IMR-90 (cell line): ENCODE measurements around the gene TMEM97. TPM values are rescaled to one million over a fixed set of nuclear protein-coding genes. Genes with fewer than 3 reads are reported as not detected.

Experiments used
- ATAC-seq: fragments of 200-7000 bp; cut with Tn5 transposase; 2 replicates; pipeline ENCODE4 v1.9.1; 2020; ENCODE audit warnings: low read depth, mild to moderate bottlenecking, moderate library complexity
- BruUV-seq: library from RNA; stranded (reverse); fragments of 400-500 nt; replicated peaks from 2 replicates; lab custom pipeline; 2021; lab: Mats Ljungman, UMichigan
- CTCF ChIA-PET: fragments of 300-600 bp; formaldehyde crosslinking; extraction: SDS; loops from one replicate; lab custom pipeline; 2021; ENCODE audit warnings: antibody characterized with exemption; lab: Yijun Ruan, JAX
- POLR2A ChIA-PET: fragments of 300-600 bp; sonication (Branson Sonifier 250); formaldehyde crosslinking; loops from one replicate; lab custom pipeline; 2022; ENCODE audit warnings: antibody characterized with exemption; ENCODE audit not compliant: unreplicated experiment; lab: Charles Lee
- DNase-seq: peaks from one replicate; pipeline ENCODE4 v3.0.0; 2013
- H2AFZ ChIP-seq: replicated peaks from 2 replicates; pipeline ENCODE3; 2013; ENCODE audit warnings: low read length, mild to moderate bottlenecking; ENCODE audit not compliant: poor library complexity
- H2AK5ac ChIP-seq: 2 replicates; pipeline ENCODE4 v1.6.1; 2013; ENCODE audit warnings: low read depth, low read length, inconsistent platforms
- H2AK9ac ChIP-seq: replicated peaks from 2 replicates; pipeline ENCODE3; 2013; ENCODE audit warnings: mild to moderate bottlenecking, low read depth, low read length, moderate library complexity; ENCODE audit not compliant: poor library complexity
- H2BK120ac ChIP-seq: 2 replicates; pipeline ENCODE4 v1.6.1; 2013; ENCODE audit warnings: low read depth, low read length, inconsistent platforms
- H2BK15ac ChIP-seq: 3 replicates; pipeline ENCODE4 v1.6.1; 2013; ENCODE audit warnings: low read depth, low read length, inconsistent platforms
- H2BK20ac ChIP-seq: 2 replicates; pipeline ENCODE4 v1.6.1; 2013; ENCODE audit warnings: low read depth, mild to moderate bottlenecking, inconsistent platforms, low read length, moderate library complexity
- H2BK5ac ChIP-seq: 2 replicates; pipeline ENCODE4 v1.6.1; 2013; ENCODE audit warnings: mild to moderate bottlenecking, low read depth, low read length, inconsistent platforms; ENCODE audit not compliant: poor library complexity, severe bottlenecking
- H3K14ac ChIP-seq: replicated peaks from 2 replicates; pipeline ENCODE4 v1.6.1; 2013; ENCODE audit warnings: low read depth, low read length, inconsistent platforms
- H3K18ac ChIP-seq: 2 replicates; pipeline ENCODE4 v1.6.1; 2013; ENCODE audit warnings: low read depth, low read length, control low read depth
- H3K23ac ChIP-seq: 2 replicates; pipeline ENCODE4 v1.6.1; 2013; ENCODE audit warnings: low read depth, low read length, inconsistent platforms
- H3K27ac ChIP-seq: 2 replicates; pipeline ENCODE4 v1.5.1; 2013; ENCODE audit warnings: mild to moderate bottlenecking, control low read depth, low read length; ENCODE audit not compliant: insufficient read depth
- H3K27me3 ChIP-seq: 2 replicates; pipeline ENCODE4 v1.6.1; 2013; ENCODE audit warnings: low read length; ENCODE audit not compliant: control insufficient read depth, insufficient read depth
- H3K36me3 ChIP-seq: 2 replicates; pipeline ENCODE4 v1.6.1; 2013; ENCODE audit warnings: low read length, mixed read lengths; ENCODE audit not compliant: control insufficient read depth, insufficient read depth
- H3K4ac ChIP-seq: 2 replicates; pipeline ENCODE4 v1.6.1; 2013; ENCODE audit warnings: low read depth, low read length, inconsistent platforms
- H3K4me1 ChIP-seq: 2 replicates; pipeline ENCODE4 v1.6.1; 2013; ENCODE audit warnings: low read length, mixed read lengths; ENCODE audit not compliant: control insufficient read depth, insufficient read depth
- H3K4me2 ChIP-seq: 2 replicates; pipeline ENCODE4 v1.6.1; 2013; ENCODE audit warnings: low read depth, mild to moderate bottlenecking, control low read depth, low read length, moderate library complexity
- H3K4me3 ChIP-seq: 2 replicates; pipeline ENCODE4 v1.5.1; 2013; ENCODE audit warnings: low read depth, mild to moderate bottlenecking, control low read depth, low read length, moderate library complexity; ENCODE audit not compliant: insufficient read depth
- H3K56ac ChIP-seq: 2 replicates; pipeline ENCODE4 v1.6.1; 2013; ENCODE audit warnings: low read length, inconsistent platforms; ENCODE audit not compliant: insufficient read depth; ENCODE audit errors: extremely low read depth
- H3K79me1 ChIP-seq, 2 experiments: 2 replicates each; pipeline ENCODE4 v1.6.1; 2013; ENCODE audit warnings: low read length in 2 of 2, inconsistent platforms in 1 of 2, low read depth in 1 of 2
- H3K9ac ChIP-seq: 2 replicates; pipeline ENCODE4 v1.6.1; 2013; ENCODE audit warnings: low read depth, low read length, control low read depth
- H3K9me1 ChIP-seq: 2 replicates; pipeline ENCODE4 v1.6.1; 2013; ENCODE audit warnings: low read length, inconsistent platforms; ENCODE audit not compliant: insufficient read depth
- H3K9me3 ChIP-seq: 2 replicates; pipeline ENCODE4 v1.6.1; 2013; ENCODE audit warnings: low read length; ENCODE audit not compliant: control insufficient read depth, insufficient read depth
- H4K20me1 ChIP-seq: 2 replicates; pipeline ENCODE4 v1.6.1; 2013; ENCODE audit warnings: low read length, inconsistent platforms; ENCODE audit not compliant: insufficient read depth
- H4K5ac ChIP-seq: 2 replicates; pipeline ENCODE4 v1.6.1; 2013; ENCODE audit warnings: mild to moderate bottlenecking, low read depth, low read length, control low read depth
- H4K8ac ChIP-seq, 2 experiments: 2 replicates each; pipeline ENCODE4 v1.6.1; 2013; ENCODE audit warnings: low read depth in 2 of 2, low read length in 2 of 2, control low read depth in 1 of 2, inconsistent platforms in 1 of 2
- H4K91ac ChIP-seq: 2 replicates; pipeline ENCODE4 v1.6.1; 2013; ENCODE audit warnings: low read depth, low read length, inconsistent platforms; ENCODE audit not compliant: insufficient read depth
- CEBPB ChIP-seq: IDR thresholded peaks from 2 replicates; pipeline ENCODE4 v1.6.1; 2012; ENCODE audit warnings: low read depth, low read length, improper control_type of control experiment
- CHD1 ChIP-seq: IDR thresholded peaks from 2 replicates; pipeline ENCODE4 v1.6.1; 2012; ENCODE audit warnings: low read depth, low read length, improper control_type of control experiment
- FOS ChIP-seq: fragments of 150-350 bp; IDR thresholded peaks from 2 replicates; pipeline ENCODE4 v1.6.1; 2016; ENCODE audit warnings: low read depth, low read length
- MXI1 ChIP-seq: IDR thresholded peaks from 2 replicates; pipeline ENCODE4 v1.6.1; 2012; ENCODE audit warnings: low read depth, mild to moderate bottlenecking, low read length, moderate library complexity, borderline replicate concordance
- NFE2L2 ChIP-seq: fragments of 150-350 bp; IDR thresholded peaks from 2 replicates; pipeline ENCODE4 v1.6.1; 2016; ENCODE audit warnings: low read depth, mild to moderate bottlenecking, low read length
- RAD21 ChIP-seq: IDR thresholded peaks from 2 replicates; pipeline ENCODE4 v1.6.1; 2012; ENCODE audit warnings: low read length, improper control_type of control experiment
- SMC3 ChIP-seq: fragments of 150-350 bp; IDR thresholded peaks from 2 replicates; pipeline ENCODE4 v1.6.1; 2016; ENCODE audit warnings: low read depth, mild to moderate bottlenecking, antibody characterized with exemption, low read length, moderate library complexity
- WGBS, 2 experiments: methylation state at CpG; one replicate each; pipeline versions ENCODE4 v1.1.5 to v1.1.7; 2013; ENCODE audit warnings: missing lambda C conversion rate in 2 of 2; ENCODE audit not compliant: insufficient read length in 1 of 2; ENCODE audit errors: extremely low coverage in 2 of 2; 5-methylcytosine and 5-hydroxymethylcytosine counted together
- dilution Hi-C: fragments of 300-500 bp; cut with HindIII; formaldehyde crosslinking; loops from one replicate; pipeline ENCODE4 v1.14.3; 2018; ENCODE audit warnings: low sequenced_read_pairs; ENCODE audit not compliant: unreplicated experiment
- in situ Hi-C: fragments of 300-500 bp; cut with MboI; formaldehyde crosslinking; loops from 3 replicates; pipeline ENCODE4 v1.14.3; 2019; ENCODE audit warnings: low sequenced_read_pairs, inconsistent platforms, mixed read lengths
- intact Hi-C: fragments of 100-400 bp; cut with micrococcal nuclease; formaldehyde crosslinking; loops from 2 replicates; pipeline ENCODE4 v1.10.0; 2022
- polyA plus RNA-seq, 3 experiments: library from polyadenylated mRNA; depleted of rRNA; stranded (reverse); fragments of >200 nt; gene quantifications; 2 replicates each; pipeline ENCODE4 v1.2.3, GENCODE V29; 2012; ENCODE audit warnings: low replicate concordance in 1 of 3
- total RNA-seq: library from RNA; depleted of rRNA; stranded (reverse); fragments of >200 nt; gene quantifications from 2 replicates; pipeline ENCODE4 v1.2.3, GENCODE V29; 2012
- TF ChIP-seq, protein P1 (sequence below): fragments of 150-350 bp; IDR thresholded peaks from 2 replicates; pipeline ENCODE4 v1.6.1; 2017; ENCODE audit warnings: mild to moderate bottlenecking, antibody characterized with exemption, low read length, low read depth
- TF ChIP-seq, protein P2 (sequence below): conservative IDR thresholded peaks from 2 replicates; pipeline ENCODE4 v1.5.1; 2012; ENCODE audit warnings: mild to moderate bottlenecking, low read depth, low read length, improper control_type of control experiment
- TF ChIP-seq, protein P3 (sequence below): fragments of 150-350 bp; IDR thresholded peaks from 2 replicates; pipeline ENCODE4 v1.6.1; 2016; ENCODE audit warnings: low read depth, mild to moderate bottlenecking, low read length, moderate library complexity, borderline replicate concordance

Gene TMEM97
- total and polyA plus RNA-seq, 2 of the 4 experiments (the other 2 are of a cell fraction) = 12.3 to 21.3 TPM

DNA sequence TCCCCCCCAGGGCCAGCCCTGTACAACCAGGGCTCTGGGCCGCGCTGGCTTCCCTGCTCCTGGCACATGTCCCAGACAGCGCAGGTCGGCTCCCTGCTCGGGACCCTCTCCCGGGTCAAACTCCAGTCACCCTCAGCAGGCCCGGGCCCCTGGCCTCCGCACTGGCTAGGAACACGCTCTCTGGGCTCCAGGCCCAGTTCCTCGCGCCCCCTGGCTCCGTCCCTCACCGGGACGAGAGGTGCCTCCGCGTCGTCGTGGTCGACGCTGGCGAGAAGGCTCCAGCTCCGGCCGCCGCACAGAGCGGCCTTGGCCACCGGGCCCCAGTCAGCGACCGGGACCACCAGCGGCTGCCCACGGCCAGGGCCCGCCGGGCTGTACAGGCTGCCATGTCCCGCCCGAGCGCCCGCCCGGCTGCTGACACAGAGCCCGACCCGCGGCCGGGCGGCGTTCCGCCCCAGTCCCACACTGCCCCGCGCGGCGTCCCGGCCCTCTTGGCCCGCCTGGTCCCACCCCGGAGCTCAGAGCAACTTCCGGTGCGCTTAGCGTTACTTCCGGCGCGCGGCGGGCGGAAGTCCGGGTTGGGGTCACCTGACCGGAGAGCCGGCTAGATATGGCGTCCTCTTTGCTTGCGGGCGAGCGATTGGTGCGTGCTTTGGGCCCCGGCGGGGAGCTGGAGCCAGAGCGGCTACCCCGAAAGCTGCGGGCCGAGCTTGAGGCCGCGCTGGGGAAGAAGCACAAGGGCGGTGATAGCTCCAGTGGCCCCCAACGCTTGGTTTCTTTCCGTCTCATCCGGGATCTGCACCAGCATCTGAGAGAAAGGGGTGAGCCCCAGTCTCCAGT lies 38.3 kb downstream of the TMEM97 start, which contains the start of gene POLDIP2 (continued):
- TF ChIP-seq, protein P1, sequence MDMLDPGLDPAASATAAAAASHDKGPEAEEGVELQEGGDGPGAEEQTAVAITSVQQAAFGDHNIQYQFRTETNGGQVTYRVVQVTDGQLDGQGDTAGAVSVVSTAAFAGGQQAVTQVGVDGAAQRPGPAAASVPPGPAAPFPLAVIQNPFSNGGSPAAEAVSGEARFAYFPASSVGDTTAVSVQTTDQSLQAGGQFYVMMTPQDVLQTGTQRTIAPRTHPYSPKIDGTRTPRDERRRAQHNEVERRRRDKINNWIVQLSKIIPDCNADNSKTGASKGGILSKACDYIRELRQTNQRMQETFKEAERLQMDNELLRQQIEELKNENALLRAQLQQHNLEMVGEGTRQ = peak; percentile 94
- TF ChIP-seq CHD1 = no peak

DNA sequence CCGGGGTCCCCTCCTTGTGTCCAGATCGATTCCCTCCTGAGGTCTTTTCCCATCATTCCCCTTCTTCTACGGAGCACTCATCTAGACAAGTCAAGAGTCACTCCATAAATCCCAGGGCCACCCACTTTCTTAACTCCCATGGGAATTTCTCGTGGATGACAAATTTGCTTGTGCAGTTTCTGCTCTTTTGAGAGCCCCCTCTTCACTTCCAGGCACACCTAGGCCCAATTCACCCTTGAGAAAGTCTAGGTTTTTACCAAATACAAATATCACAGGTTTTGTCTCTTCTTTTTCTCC lies 38.8 kb downstream of the TMEM97 start:
- ChIA-PET CTCF (no interaction called here), POLR2A (interaction anchor here (0.8 to 1.6 kb wide), 3 partner anchors 11 to 22 kb away, joined by 4 to 9 read pairs (median 4); partner anchors contain the start of genes TNFAIP1 and VTN)
- no peak for DNase-seq
- Histone ChIP-seq H2AFZ (peak overlapping the region; percentile 97), H3K9me3 (no peaks in the 10 kb centered on the region), H3K79me1 (peaks cover 42 to 55% of the 10 kb centered on the region in 2 experiments), H2BK20ac (no peak overlapping the region), H2AK9ac (peak overlapping the region; percentile 90), H2BK120ac (no peak overlapping the region), H3K4me3 (peak overlapping the region; percentile 80), H4K5ac (peak overlapping the region; percentile 74), H3K9ac (peak overlapping the region; percentile 90), H3K27me3 (no peaks in the 10 kb centered on the region), H4K91ac (peak overlapping the region; percentile 56), H3K4ac (peak overlapping the region; percentile 83), H3K14ac (peak overlapping the region; percentile 61), H3K23ac (peak overlapping the region; percentile 51; the same call in 1 of the 2 replicates), H3K9me1 (no peaks in the 10 kb centered on the region; the same call in 1 of the 2 replicates), H3K4me2 (peak overlapping the region; percentile 93), H3K27ac (peak overlapping the region; percentile 84), H2BK15ac (no peak overlapping the region), H2BK5ac (no peak overlapping the region), H2AK5ac (no peak overlapping the region), H3K4me1 (peaks cover 3% of the 10 kb centered on the region), H4K8ac (peak overlapping the region; percentile 97 to 99), H3K36me3 (peaks cover 38% of the 10 kb centered on the region), H3K18ac (no peak overlapping the region), H3K56ac (0 out of 2 replicates have a peak overlapping the region, but pooled peaks have one; percentile 39), H4K20me1 (no peaks in the 10 kb centered on the region)
- dilution Hi-C loops (no loop called here), in situ Hi-C loops (no loop called here), intact Hi-C loops (no loop called here)
- WGBS, 2 experiments = 0% methylated on average over 3 of the region's 4 CpGs; no CpG with 5 or more reads in 1 of the 2 experiments
- TSS peak; percentile 73 for BruUV-seq
- TF ChIP-seq, protein P2, sequence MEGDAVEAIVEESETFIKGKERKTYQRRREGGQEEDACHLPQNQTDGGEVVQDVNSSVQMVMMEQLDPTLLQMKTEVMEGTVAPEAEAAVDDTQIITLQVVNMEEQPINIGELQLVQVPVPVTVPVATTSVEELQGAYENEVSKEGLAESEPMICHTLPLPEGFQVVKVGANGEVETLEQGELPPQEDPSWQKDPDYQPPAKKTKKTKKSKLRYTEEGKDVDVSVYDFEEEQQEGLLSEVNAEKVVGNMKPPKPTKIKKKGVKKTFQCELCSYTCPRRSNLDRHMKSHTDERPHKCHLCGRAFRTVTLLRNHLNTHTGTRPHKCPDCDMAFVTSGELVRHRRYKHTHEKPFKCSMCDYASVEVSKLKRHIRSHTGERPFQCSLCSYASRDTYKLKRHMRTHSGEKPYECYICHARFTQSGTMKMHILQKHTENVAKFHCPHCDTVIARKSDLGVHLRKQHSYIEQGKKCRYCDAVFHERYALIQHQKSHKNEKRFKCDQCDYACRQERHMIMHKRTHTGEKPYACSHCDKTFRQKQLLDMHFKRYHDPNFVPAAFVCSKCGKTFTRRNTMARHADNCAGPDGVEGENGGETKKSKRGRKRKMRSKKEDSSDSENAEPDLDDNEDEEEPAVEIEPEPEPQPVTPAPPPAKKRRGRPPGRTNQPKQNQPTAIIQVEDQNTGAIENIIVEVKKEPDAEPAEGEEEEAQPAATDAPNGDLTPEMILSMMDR = no peak
- TF ChIP-seq CEBPB (no peak), SMC3 (no peak), FOS (no peak), MXI1 (no peak), RAD21 (no peak), NFE2L2 (no peak), CHD1 (no peak)
- TF ChIP-seq, protein P3, sequence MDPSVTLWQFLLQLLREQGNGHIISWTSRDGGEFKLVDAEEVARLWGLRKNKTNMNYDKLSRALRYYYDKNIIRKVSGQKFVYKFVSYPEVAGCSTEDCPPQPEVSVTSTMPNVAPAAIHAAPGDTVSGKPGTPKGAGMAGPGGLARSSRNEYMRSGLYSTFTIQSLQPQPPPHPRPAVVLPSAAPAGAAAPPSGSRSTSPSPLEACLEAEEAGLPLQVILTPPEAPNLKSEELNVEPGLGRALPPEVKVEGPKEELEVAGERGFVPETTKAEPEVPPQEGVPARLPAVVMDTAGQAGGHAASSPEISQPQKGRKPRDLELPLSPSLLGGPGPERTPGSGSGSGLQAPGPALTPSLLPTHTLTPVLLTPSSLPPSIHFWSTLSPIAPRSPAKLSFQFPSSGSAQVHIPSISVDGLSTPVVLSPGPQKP = no peak
- no peak for ATAC-seq
